HFFc6 (cell line): Measurements from ENCODE around the gene MALRD1. TPM values are rescaled to one million over a fixed set of nuclear protein-coding genes. Genes with fewer than 3 reads are reported as not detected.

Experiments used
- DNase-seq: peaks from one replicate; pipeline ENCODE4 v3.0.0-alpha.2; 2018
- H3K27ac Mint-ChIP-seq: 2 replicates; pipeline ENCODE4 v1.8.0; 2020; ENCODE audit warnings: mild to moderate bottlenecking, mixed read lengths
- H3K27me3 Mint-ChIP-seq: 2 replicates; pipeline ENCODE4 v1.8.0; 2021; ENCODE audit warnings: mild to moderate bottlenecking, moderate library complexity, mixed read lengths; ENCODE audit not compliant: insufficient read depth
- H3K36me3 Mint-ChIP-seq: 2 replicates; pipeline ENCODE4 v1.8.0; 2021; ENCODE audit warnings: low read depth, mixed read lengths
- H3K4me1 Mint-ChIP-seq: 2 replicates; pipeline ENCODE4 v1.8.0; 2020; ENCODE audit warnings: low read depth, mixed read lengths
- H3K4me3 Mint-ChIP-seq: 2 replicates; pipeline ENCODE4 v1.8.0; 2020; ENCODE audit warnings: mild to moderate bottlenecking, moderate library complexity, mixed read lengths
- H3K9me3 Mint-ChIP-seq: 2 replicates; pipeline ENCODE4 v1.8.0; 2020; ENCODE audit warnings: mild to moderate bottlenecking, mixed read lengths
- total RNA-seq, 6 experiments: library from RNA; stranded (reverse); fragmentation: NEBNext Ultra II Directional; extraction: Animal tissue kit (Norgen Biotek cat#: 25700); gene quantifications; 2 replicates in 1 of 6; 3 replicates in 5 of 6; pipeline ENCODE4 v1.2.3, GENCODE V29; 2021
- TF ChIP-seq, protein P1 (sequence below): fragments of 200-600 bp; sonication (generic); IDR thresholded peaks from 2 replicates; pipeline ENCODE4 v1.5.0; 2021; ENCODE audit warnings: antibody characterized with exemption, mild to moderate bottlenecking

The MALRD1 gene
- total RNA-seq, 6 experiments from 2014 or later = not detected

- no peaks in the 10 kb centered on the region for H3K27me3 Mint-ChIP-seq
- no peak overlapping the region for H3K4me3 Mint-ChIP-seq
- H3K36me3 Mint-ChIP-seq = no peaks in the 10 kb centered on the region
- no peak overlapping the region for H3K27ac Mint-ChIP-seq
- H3K4me1 Mint-ChIP-seq = peaks cover 29% of the 10 kb centered on the region; the same call in 1 of the 2 replicates
- H3K9me3 Mint-ChIP-seq = peaks cover 18% of the 10 kb centered on the region; the same call in 1 of the 2 replicates
- DNase-seq = no peak
- TF ChIP-seq, protein P1, sequence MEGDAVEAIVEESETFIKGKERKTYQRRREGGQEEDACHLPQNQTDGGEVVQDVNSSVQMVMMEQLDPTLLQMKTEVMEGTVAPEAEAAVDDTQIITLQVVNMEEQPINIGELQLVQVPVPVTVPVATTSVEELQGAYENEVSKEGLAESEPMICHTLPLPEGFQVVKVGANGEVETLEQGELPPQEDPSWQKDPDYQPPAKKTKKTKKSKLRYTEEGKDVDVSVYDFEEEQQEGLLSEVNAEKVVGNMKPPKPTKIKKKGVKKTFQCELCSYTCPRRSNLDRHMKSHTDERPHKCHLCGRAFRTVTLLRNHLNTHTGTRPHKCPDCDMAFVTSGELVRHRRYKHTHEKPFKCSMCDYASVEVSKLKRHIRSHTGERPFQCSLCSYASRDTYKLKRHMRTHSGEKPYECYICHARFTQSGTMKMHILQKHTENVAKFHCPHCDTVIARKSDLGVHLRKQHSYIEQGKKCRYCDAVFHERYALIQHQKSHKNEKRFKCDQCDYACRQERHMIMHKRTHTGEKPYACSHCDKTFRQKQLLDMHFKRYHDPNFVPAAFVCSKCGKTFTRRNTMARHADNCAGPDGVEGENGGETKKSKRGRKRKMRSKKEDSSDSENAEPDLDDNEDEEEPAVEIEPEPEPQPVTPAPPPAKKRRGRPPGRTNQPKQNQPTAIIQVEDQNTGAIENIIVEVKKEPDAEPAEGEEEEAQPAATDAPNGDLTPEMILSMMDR = no peak
These were observed 251.0 kb downstream of the MALRD1 start for GRCh38 chr10:19299645-19300044.

- Mint-ChIP-seq H3K27me3 (no peaks in the 10 kb centered on the region), H3K4me3 (peak overlapping the region; percentile 12; the same call in 1 of the 2 replicates), H3K4me1 (peaks cover 35% of the 10 kb centered on the region; the same call in 1 of the 2 replicates), H3K27ac (no peak overlapping the region), H3K36me3 (no peaks in the 10 kb centered on the region), H3K9me3 (peaks cover 18% of the 10 kb centered on the region; the same call in 1 of the 2 replicates)
- TF ChIP-seq, protein P1 = no peak
- no peak for DNase-seq
These were observed 253.5 kb downstream of the MALRD1 start for GRCh38 chr10:19302117-19302516.

DNA sequence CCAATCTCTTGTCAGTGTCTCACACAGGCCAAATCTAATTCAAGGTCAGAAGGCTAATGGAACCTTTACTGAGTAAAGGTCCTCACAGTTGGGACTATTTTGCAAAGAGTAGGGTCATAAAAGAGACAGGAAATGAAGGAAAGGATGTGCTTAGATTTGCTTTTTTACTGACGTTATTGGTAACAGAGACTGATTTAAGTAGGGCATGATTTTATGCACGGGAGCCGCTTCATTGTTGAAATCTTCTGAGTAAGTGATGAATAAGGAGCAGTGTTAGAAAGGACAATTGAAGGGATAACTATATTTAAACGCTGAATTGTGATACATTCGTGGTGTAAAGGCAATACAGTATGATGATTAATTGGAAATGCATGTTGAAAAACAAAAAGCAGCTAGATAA, 261.5 kb downstream of the MALRD1 start:
- no peak for DNase-seq
- no peaks in the 10 kb centered on the region; the same call in 1 of the 2 replicates for H3K9me3 Mint-ChIP-seq

GRCh38 chr10:19316204-19316870, 267.7 kb downstream of the MALRD1 start:
- no peak for DNase-seq
- Mint-ChIP-seq H3K4me1 (peaks cover 4% of the 10 kb centered on the region; the same call in 1 of the 2 replicates), H3K27ac (no peak overlapping the region), H3K36me3 (no peaks in the 10 kb centered on the region), H3K9me3 (peaks cover 4% of the 10 kb centered on the region; the same call in 1 of the 2 replicates), H3K4me3 (no peak overlapping the region), H3K27me3 (no peaks in the 10 kb centered on the region)
- TF ChIP-seq, protein P1 = no peak

More for the DNA sequence above, 261.5 kb downstream of the MALRD1 start:
- Mint-ChIP-seq H3K4me3 (peak overlapping the region; percentile 16; the same call in 1 of the 2 replicates), H3K4me1 (peaks cover 19% of the 10 kb centered on the region; the same call in 1 of the 2 replicates), H3K27me3 (no peaks in the 10 kb centered on the region), H3K36me3 (no peaks in the 10 kb centered on the region), H3K27ac (peak overlapping the region; percentile 8; the same call in 1 of the 2 replicates)
- TF ChIP-seq, protein P1 = no peak

GRCh38 chr10:19317952-19318351, 269.4 kb downstream of the MALRD1 start:
- TF ChIP-seq, protein P1 = no peak
- Mint-ChIP-seq H3K36me3 (no peaks in the 10 kb centered on the region), H3K27ac (no peak overlapping the region), H3K9me3 (peaks cover 4% of the 10 kb centered on the region; the same call in 1 of the 2 replicates), H3K27me3 (no peaks in the 10 kb centered on the region), H3K4me1 (no peaks in the 10 kb centered on the region), H3K4me3 (no peak overlapping the region)
- DNase-seq = no peak
